HepG2 (cell line): ENCODE results near the gene STARD6. TPM values are rescaled to one million over a fixed set of nuclear protein-coding genes. Genes with fewer than 3 reads are reported as not detected.

Experiments
- ATF5 ChIP-seq: sonication (generic); formaldehyde crosslinking; IDR thresholded peaks from 2 replicates; pipeline ENCODE4 v1.4.0; 2020; ENCODE audit warnings: mild to moderate bottlenecking, low read depth, missing genetic modification reagents
- CBFB ChIP-seq: sonication (generic); formaldehyde crosslinking; IDR thresholded peaks from 2 replicates; pipeline ENCODE4 v1.4.0; 2020; ENCODE audit warnings: missing genetic modification reagents
- DNMT3B ChIP-seq: conservative IDR thresholded peaks from 2 replicates; pipeline ENCODE4 v1.6.1; 2016; ENCODE audit warnings: missing biosample characterization, control low read depth
- ETV5 ChIP-seq: IDR thresholded peaks from 2 replicates; pipeline ENCODE4 v1.6.1; 2018; ENCODE audit warnings: missing biosample characterization, missing genetic modification reagents, inconsistent platforms, borderline replicate concordance
- HDAC6 ChIP-seq: fragments of 200-600 bp; sonication (generic); IDR thresholded peaks from 2 replicates; pipeline ENCODE4 v1.7.0; 2017; ENCODE audit warnings: mild to moderate bottlenecking, antibody characterized with exemption, low read length, low read depth
- ISL2 ChIP-seq: sonication (generic); formaldehyde crosslinking; IDR thresholded peaks from 2 replicates; pipeline ENCODE4 v1.5.0; 2020; ENCODE audit warnings: missing genetic modification reagents
- KMT2B ChIP-seq: IDR thresholded peaks from 2 replicates; pipeline ENCODE4 v1.6.1; 2016; ENCODE audit warnings: missing genetic modification reagents, missing compliant biosample characterization
- MEIS2 ChIP-seq: sonication (generic); formaldehyde crosslinking; IDR thresholded peaks from 2 replicates; pipeline ENCODE4 v1.9.0; 2021; ENCODE audit warnings: mild to moderate bottlenecking, missing genetic modification reagents
- NFE2L1 ChIP-seq: sonication (generic); formaldehyde crosslinking; IDR thresholded peaks from 2 replicates; pipeline ENCODE4 v1.4.0; 2020; ENCODE audit warnings: missing genetic modification reagents, mild to moderate bottlenecking, borderline replicate concordance
- NR2F1 ChIP-seq, 2 experiments: fragments of 450-650 bp in 1 of 2; formaldehyde crosslinking in 1 of 2; IDR thresholded peaks; 2 replicates each; pipeline versions ENCODE4 v1.5.0 to v1.6.1; 2016 to 2020; ENCODE audit warnings: mild to moderate bottlenecking in 1 of 2, missing compliant biosample characterization in 1 of 2, missing genetic modification reagents in 1 of 2, moderate library complexity in 1 of 2
- PHF8 ChIP-seq: sonication (generic); formaldehyde crosslinking; IDR thresholded peaks from 2 replicates; pipeline ENCODE4 v1.5.0; 2020; ENCODE audit warnings: missing genetic modification reagents
- PITX1 ChIP-seq: sonication (generic); formaldehyde crosslinking; IDR thresholded peaks from 2 replicates; pipeline ENCODE4 v1.5.1; 2020; ENCODE audit warnings: mild to moderate bottlenecking, missing genetic modification reagents
- RAD51 ChIP-seq: fragments of 450-650 bp; IDR thresholded peaks from 2 replicates; pipeline ENCODE4 v1.6.1; 2016; ENCODE audit warnings: borderline replicate concordance
- RFX5 ChIP-seq: IDR thresholded peaks from 2 replicates; pipeline ENCODE4 v1.6.1; 2011; ENCODE audit warnings: low read depth, low read length, improper control_type of control experiment
- SKI ChIP-seq: fragments of 450-650 bp; IDR thresholded peaks from one replicate; pipeline ENCODE4 v1.6.1; 2018; ENCODE audit warnings: mild to moderate bottlenecking; ENCODE audit not compliant: partially characterized antibody
- SMARCE1 ChIP-seq: fragments of 450-650 bp; IDR thresholded peaks from 2 replicates; pipeline ENCODE4 v1.6.1; 2017; ENCODE audit warnings: borderline replicate concordance
- ZBTB1 ChIP-seq: sonication (generic); formaldehyde crosslinking; IDR thresholded peaks from 2 replicates; pipeline ENCODE4 v1.4.0; 2020; ENCODE audit warnings: missing genetic modification reagents, borderline replicate concordance
- ZFP36L2 ChIP-seq: sonication (generic); formaldehyde crosslinking; IDR thresholded peaks from 2 replicates; pipeline ENCODE4 v1.4.0; 2020; ENCODE audit warnings: missing genetic modification reagents
- ZNF3 ChIP-seq: IDR thresholded peaks from 2 replicates; pipeline ENCODE4 v1.7.0; 2017; ENCODE audit warnings: inconsistent platforms
- ZNF331 ChIP-seq: sonication (generic); formaldehyde crosslinking; IDR thresholded peaks from 2 replicates; pipeline ENCODE4 v1.4.0; 2020; ENCODE audit warnings: missing genetic modification reagents
- ZNF678 ChIP-seq: sonication (generic); formaldehyde crosslinking; IDR thresholded peaks from 2 replicates; pipeline ENCODE4 v1.4.0; 2020; ENCODE audit warnings: mild to moderate bottlenecking, missing genetic modification reagents
- polyA plus RNA-seq, 8 experiments: library from polyadenylated mRNA; depleted of rRNA in 3 of 8; stranded (reverse) in 7 of 8; unstranded in 1 of 8; fragments of >200 nt; fragmentation: Illumina TruSeq in 4 of 8; extraction: Trizol in 4 of 8; gene quantifications; 2 replicates each; pipeline versions ENCODE4 v1.2.1 to v1.2.3, GENCODE V29; 2011 to 2016; ENCODE audit warnings: low read depth in 4 of 8, missing spikeins in 1 of 8, mixed read lengths in 1 of 8; ENCODE audit not compliant: insufficient read depth in 1 of 8
- total RNA-seq, 5 experiments: library from RNA; depleted of rRNA; stranded (reverse); fragments of >200 nt; fragmentation: Illumina TruSeq; extraction: Trizol; gene quantifications; 2 replicates each; pipeline ENCODE4 v1.2.3, GENCODE V29; 2016; ENCODE audit warnings: low read depth in 1 of 5
- TF ChIP-seq, protein P1 (sequence below): sonication (generic); formaldehyde crosslinking; IDR thresholded peaks from 2 replicates; pipeline ENCODE4 v1.4.0; 2020; ENCODE audit warnings: missing genetic modification reagents, borderline replicate concordance
- TF ChIP-seq, protein P2 (sequence below): sonication (generic); formaldehyde crosslinking; IDR thresholded peaks from 2 replicates; pipeline ENCODE4 v1.5.1; 2020; ENCODE audit warnings: missing genetic modification reagents, mild to moderate bottlenecking, borderline replicate concordance
- TF ChIP-seq, protein P3 (sequence below): sonication (generic); formaldehyde crosslinking; IDR thresholded peaks from 2 replicates; pipeline ENCODE4 v1.5.0; 2020; ENCODE audit warnings: mild to moderate bottlenecking, missing genetic modification reagents
- TF ChIP-seq, protein P4 (sequence below): sonication (generic); formaldehyde crosslinking; IDR thresholded peaks from 2 replicates; pipeline ENCODE4 v1.4.0; 2020; ENCODE audit warnings: low read depth, mild to moderate bottlenecking, missing genetic modification reagents

Gene STARD6
- total and polyA plus RNA-seq, 2 of the 13 experiments (the other 11 are each of a cell fraction or from before 2014, with no cell fraction given), result not detected

DNA sequence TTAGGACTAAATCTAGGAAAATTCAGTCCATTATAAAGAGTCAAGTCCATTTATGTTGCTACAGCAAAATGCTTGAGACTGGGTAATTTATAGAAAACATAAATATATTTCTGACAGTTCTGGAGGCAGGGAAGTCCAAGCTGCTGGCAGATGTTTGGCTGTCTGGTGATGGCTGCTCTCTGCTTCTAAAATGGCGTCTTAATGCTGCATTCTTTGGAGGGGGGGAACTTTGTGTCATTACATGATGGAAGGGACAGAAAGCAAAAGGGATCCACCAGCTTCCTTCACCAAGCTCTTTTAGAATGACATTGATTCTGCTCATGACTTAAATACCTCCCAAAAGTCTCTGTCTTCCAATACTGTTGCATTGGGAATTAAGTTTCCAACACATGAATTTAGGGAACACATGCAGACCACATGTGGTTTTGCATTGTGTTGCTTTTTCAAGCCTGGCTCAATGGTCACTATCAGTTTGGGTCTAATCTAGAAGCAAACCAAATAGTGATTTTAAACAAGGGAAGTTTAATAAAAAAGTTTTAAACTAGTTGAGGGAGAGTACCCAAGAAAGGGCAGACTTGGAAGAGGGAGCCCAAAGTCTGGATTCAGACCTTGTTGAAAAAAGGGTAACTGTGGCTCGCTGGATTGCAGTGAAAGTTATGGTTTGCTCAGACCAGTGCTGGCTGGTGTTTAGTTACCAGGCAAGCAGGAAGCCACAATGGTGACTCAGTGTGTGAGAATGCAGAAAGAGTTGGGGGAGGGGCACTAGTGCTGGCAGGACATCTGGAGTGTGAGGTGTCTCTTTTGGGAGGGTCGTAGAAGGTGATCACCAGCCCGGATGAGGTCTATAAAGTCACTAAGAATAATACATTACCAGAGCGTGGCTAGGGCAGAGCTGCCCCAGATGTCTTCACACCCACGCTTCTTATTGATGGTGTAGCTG lies 30.8 kb upstream of the STARD6 start (continued):
- TF ChIP-seq ZBTB1 (no peak), ZFP36L2 (CRISPR knock-in tag) (no peak), KMT2B (CRISPR knock-in tag) (no peak), RFX5 (peak; percentile 77), RAD51 (no peak), MEIS2 (no peak), SMARCE1 (no peak), ISL2 (CRISPR knock-in tag) (no peak), ETV5 (CRISPR knock-in tag) (peak; percentile 83), PITX1 (no peak), HDAC6 (no peak), NR2F1 (CRISPR knock-in tag; IDR thresholded peaks at IDR 0.05) (no peak), ZNF678 (no peak), ZNF3 (CRISPR knock-in tag) (no peak), PHF8 (CRISPR knock-in tag) (no peak), SKI (no peak), DNMT3B (CRISPR knock-in tag) (no peak), CBFB (CRISPR knock-in tag) (no peak), ATF5 (CRISPR knock-in tag) (no peak), ZNF331 (CRISPR knock-in tag) (0 out of 2 replicates have a peak, but pooled peaks have one; percentile 44), NFE2L1 (CRISPR knock-in tag) (no peak)
- TF ChIP-seq, protein P1, sequence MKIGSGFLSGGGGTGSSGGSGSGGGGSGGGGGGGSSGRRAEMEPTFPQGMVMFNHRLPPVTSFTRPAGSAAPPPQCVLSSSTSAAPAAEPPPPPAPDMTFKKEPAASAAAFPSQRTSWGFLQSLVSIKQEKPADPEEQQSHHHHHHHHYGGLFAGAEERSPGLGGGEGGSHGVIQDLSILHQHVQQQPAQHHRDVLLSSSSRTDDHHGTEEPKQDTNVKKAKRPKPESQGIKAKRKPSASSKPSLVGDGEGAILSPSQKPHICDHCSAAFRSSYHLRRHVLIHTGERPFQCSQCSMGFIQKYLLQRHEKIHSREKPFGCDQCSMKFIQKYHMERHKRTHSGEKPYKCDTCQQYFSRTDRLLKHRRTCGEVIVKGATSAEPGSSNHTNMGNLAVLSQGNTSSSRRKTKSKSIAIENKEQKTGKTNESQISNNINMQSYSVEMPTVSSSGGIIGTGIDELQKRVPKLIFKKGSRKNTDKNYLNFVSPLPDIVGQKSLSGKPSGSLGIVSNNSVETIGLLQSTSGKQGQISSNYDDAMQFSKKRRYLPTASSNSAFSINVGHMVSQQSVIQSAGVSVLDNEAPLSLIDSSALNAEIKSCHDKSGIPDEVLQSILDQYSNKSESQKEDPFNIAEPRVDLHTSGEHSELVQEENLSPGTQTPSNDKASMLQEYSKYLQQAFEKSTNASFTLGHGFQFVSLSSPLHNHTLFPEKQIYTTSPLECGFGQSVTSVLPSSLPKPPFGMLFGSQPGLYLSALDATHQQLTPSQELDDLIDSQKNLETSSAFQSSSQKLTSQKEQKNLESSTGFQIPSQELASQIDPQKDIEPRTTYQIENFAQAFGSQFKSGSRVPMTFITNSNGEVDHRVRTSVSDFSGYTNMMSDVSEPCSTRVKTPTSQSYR (CRISPR knock-in tag), result peak; percentile 99
- TF ChIP-seq, protein P2, sequence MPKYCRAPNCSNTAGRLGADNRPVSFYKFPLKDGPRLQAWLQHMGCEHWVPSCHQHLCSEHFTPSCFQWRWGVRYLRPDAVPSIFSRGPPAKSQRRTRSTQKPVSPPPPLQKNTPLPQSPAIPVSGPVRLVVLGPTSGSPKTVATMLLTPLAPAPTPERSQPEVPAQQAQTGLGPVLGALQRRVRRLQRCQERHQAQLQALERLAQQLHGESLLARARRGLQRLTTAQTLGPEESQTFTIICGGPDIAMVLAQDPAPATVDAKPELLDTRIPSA (CRISPR knock-in tag), result no peak
- TF ChIP-seq, protein P3, sequence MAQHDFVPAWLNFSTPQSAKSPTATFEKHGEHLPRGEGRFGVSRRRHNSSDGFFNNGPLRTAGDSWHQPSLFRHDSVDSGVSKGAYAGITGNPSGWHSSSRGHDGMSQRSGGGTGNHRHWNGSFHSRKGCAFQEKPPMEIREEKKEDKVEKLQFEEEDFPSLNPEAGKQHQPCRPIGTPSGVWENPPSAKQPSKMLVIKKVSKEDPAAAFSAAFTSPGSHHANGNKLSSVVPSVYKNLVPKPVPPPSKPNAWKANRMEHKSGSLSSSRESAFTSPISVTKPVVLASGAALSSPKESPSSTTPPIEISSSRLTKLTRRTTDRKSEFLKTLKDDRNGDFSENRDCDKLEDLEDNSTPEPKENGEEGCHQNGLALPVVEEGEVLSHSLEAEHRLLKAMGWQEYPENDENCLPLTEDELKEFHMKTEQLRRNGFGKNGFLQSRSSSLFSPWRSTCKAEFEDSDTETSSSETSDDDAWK (CRISPR knock-in tag), result no peak
- TF ChIP-seq, protein P4, sequence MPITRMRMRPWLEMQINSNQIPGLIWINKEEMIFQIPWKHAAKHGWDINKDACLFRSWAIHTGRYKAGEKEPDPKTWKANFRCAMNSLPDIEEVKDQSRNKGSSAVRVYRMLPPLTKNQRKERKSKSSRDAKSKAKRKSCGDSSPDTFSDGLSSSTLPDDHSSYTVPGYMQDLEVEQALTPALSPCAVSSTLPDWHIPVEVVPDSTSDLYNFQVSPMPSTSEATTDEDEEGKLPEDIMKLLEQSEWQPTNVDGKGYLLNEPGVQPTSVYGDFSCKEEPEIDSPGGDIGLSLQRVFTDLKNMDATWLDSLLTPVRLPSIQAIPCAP (CRISPR knock-in tag), result no peak
